ENCODE measurements around the gene GSG1L.

Gene GSG1L

DNA sequence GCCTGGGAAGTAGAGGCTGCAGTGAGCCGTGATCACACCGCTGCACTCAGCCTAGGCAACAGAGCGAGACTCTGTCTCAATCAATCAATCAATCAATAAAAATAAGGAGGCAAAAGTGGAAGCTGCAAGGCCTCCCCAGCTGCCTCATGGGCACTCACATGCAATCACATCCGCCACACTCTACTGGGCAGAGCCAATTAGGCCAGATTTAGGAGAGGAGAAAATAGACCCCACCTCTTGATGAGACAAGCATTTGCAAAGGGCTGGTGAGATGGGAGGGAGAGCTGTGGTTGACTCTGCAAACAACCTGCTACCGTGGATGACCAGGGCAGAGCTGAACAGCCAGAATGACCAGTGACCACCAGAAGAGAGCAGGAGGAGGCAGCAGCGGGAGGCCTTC is 14.7 kb upstream of the GSG1L start:
- H3K4me3 ChIP-seq (replicated peaks in 1 of 2; ENCODE audit: low read depth in 2 of 2, low read length in 2 of 2): no peak overlapping the region
- TF ChIP-seq, protein P1, sequence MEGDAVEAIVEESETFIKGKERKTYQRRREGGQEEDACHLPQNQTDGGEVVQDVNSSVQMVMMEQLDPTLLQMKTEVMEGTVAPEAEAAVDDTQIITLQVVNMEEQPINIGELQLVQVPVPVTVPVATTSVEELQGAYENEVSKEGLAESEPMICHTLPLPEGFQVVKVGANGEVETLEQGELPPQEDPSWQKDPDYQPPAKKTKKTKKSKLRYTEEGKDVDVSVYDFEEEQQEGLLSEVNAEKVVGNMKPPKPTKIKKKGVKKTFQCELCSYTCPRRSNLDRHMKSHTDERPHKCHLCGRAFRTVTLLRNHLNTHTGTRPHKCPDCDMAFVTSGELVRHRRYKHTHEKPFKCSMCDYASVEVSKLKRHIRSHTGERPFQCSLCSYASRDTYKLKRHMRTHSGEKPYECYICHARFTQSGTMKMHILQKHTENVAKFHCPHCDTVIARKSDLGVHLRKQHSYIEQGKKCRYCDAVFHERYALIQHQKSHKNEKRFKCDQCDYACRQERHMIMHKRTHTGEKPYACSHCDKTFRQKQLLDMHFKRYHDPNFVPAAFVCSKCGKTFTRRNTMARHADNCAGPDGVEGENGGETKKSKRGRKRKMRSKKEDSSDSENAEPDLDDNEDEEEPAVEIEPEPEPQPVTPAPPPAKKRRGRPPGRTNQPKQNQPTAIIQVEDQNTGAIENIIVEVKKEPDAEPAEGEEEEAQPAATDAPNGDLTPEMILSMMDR (IDR thresholded peaks at IDR 0.05; ENCODE audit: low read depth, low read length): no peak
- no peak for DNase-seq (ENCODE audit: low read depth in 2 of 2)

- no peak overlapping the region for H3K4me3 ChIP-seq (replicated peaks in 1 of 2; ENCODE audit: low read depth in 2 of 2, low read length in 2 of 2)
- TF ChIP-seq, protein P1 (IDR thresholded peaks at IDR 0.05; ENCODE audit: low read depth, low read length): no peak
- DNase-seq (ENCODE audit: low read depth in 2 of 2): no peak
Observed at GRCh38 chr16:28073836-28074235, 10.3 kb upstream of the GSG1L start.

DNA sequence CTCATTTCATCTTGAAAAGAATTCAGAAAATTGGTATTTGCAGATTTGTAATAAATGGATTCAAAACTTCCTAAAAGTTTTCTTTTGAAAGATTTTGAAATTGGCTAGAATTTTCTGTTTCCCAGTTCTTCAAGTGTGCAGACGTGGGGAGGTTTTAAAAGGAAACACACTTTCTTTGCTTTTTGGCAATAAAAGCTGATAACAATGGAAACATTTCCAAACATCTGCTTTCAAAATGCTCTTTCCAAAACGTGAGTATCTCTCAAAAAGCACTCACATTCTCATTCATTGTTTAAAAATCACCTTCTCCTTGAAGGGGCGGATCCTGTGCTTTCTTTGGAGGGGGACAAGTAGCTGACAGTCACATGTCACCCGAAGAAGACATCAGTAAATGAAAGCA is 8.6 kb upstream of the GSG1L start:
- DNase-seq (ENCODE audit: low read depth in 2 of 2): no peak
- no peak overlapping the region for H3K4me3 ChIP-seq (replicated peaks in 1 of 2; ENCODE audit: low read depth in 2 of 2, low read length in 2 of 2)
- TF ChIP-seq, protein P1 (IDR thresholded peaks at IDR 0.05; ENCODE audit: low read depth, low read length): no peak

DNA sequence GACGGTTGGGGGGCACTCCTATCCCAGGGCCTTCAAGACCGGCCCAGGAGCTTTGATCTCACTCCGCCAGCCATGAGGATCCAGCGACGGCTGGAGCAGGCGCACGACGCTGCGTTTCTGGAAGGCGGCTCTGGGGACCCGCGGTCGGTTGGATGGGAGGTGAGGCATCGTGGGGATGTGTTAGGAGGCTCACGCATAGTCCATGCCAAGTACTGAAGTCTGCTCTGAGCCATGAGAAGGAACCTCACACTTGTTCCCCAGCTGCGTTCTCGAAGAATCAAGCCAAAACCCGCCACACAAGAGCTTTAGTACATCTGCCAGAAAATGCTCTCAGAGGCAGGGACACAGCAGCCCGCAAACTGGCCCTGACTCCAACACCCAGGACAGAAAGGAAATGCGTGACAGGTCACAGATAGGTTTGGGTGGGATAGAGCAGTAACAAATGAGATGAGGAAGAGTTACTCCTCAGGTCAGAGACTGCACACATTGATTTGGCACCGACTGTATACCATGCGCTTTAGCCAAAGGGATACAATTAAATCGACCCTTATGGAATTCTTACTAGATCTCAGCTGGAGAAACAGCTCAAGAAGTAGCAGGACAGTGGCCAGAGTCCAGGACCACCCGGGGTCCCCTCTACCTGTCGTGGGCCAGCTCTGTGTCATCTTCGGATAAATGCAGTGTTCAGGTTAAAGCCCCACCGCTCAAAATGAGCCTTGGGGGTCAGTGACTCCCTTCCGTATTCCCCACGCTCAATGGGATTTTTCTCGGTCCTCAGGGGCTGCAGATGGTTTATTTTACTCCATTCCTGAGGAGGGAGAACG is 6.7 kb upstream of the GSG1L start:
- no peak overlapping the region for H3K4me3 ChIP-seq (replicated peaks in 1 of 2; ENCODE audit: low read depth in 2 of 2, low read length in 2 of 2)
- TF ChIP-seq, protein P1 (IDR thresholded peaks at IDR 0.05; ENCODE audit: low read depth, low read length): no peak
- no peak for DNase-seq (ENCODE audit: low read depth in 2 of 2)

DNA sequence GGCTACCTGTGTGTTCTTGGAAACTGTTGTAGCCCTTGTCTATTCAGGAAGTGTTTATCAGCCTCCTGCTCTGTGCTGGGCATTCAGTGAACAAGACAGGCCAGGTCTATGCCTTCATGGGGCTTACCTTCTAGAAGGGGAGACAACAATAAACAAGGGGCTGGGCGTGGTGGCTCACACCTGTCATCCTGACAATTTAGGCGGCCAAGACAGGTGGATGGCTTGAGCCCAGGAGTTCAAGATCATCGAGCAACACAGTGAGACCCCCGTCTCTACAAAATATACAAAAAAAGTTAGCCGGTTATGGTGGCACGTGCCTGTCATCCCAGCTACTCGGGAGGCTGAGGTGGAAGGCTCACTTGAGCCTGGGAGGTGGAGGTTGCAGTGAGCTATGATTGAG is 5.5 kb upstream of the GSG1L start:
- no peak overlapping the region for H3K4me3 ChIP-seq (replicated peaks in 1 of 2; ENCODE audit: low read depth in 2 of 2, low read length in 2 of 2)
- TF ChIP-seq, protein P1 (IDR thresholded peaks at IDR 0.05; ENCODE audit: low read depth, low read length): no peak
- DNase-seq (ENCODE audit: low read depth in 2 of 2): no peak

DNA sequence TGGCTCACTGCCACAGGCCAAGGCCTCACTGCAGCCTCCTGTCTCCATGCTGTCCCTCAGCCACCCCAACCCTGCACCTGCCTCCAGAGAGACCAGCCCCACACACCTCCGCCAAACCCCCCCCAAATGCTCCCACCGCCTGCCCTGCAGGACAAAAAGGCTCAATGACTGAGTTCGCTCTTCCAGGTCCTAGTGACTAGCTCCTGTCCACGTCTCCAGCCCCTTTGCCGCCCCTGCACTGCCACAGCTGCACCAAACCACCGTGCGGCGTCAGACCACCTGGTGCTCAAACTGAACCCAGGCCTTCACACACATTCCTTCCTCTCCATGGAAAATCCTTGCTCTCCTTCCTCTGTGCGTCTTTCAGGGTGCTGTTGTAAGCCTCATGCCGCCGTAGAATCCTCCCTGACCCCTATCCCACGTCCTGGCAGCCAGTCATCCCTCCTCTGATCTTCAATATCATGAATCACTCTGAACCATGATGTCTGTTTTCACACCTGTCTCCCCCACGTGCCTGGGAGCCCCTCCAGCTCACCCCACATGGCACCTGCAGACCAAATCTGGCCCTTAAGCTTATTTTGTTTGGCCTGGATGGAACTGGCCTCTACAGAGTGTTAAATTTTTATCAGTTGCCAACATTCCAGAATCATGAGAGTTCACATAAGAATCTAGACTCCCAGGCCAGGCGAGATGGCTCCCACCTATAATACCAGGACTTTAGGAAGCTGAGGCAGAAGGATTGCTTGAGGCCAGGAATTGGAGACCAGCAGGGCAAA is 4.3 kb upstream of the GSG1L start:
- peak; percentile 64 to 72 for DNase-seq (ENCODE audit: low read depth in 2 of 2)
- TF ChIP-seq, protein P1 (IDR thresholded peaks at IDR 0.05; ENCODE audit: low read depth, low read length): no peak
- H3K4me3 ChIP-seq (replicated peaks in 1 of 2; ENCODE audit: low read depth in 2 of 2, low read length in 2 of 2): no peak overlapping the region
